Measurements from ENCODE around the gene MAPKAPK3. TPM values are rescaled to one million over a fixed set of nuclear protein-coding genes. Genes with fewer than 3 reads are reported as not detected.

MAPKAPK3 gene
- polyA plus RNA-seq, 1 donor from 2014 or later, result 4.3 TPM

DNA sequence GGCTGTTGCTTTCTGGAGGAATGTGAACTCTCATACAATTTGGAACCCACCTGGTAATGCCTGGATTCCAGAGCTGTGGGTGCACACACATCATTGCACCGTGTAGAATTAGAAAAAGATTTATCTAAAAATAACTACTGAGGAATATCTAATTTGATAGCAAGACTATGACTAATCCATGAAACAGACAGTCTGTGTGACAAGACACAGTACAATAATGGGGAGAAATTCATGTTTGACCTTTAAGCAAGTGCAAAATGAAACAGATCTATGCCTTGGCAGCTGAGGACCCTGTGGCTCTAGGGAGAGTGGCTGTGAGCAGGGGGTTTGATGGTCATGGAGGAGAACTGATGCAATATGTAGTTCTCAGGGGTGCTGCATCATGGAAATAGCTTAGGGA lies 49.9 kb downstream of the MAPKAPK3 start:
- Histone ChIP-seq H2AFZ (ENCODE audit: low read depth, low read length) (no peak overlapping the region), H3K9me2 (ENCODE audit: insufficient read depth, low read length) (no peaks in the 10 kb centered on the region), H3K4me3 (ENCODE audit: low read length) (no peak overlapping the region), H3F3A (ENCODE audit: insufficient read depth, low read length, poor library complexity, severe bottlenecking) (no peaks in the 10 kb centered on the region), H3K9ac (ENCODE audit: low read length) (no peak overlapping the region), H4K20me1 (ENCODE audit: insufficient read depth) (no peaks in the 10 kb centered on the region), H3K27ac (ENCODE audit: low read length) (peak overlapping the region; percentile 35), H3K36me3 (ENCODE audit: insufficient read depth, low read length) (no peaks in the 10 kb centered on the region), H3K4me2 (ENCODE audit: low read length) (no peak overlapping the region), H3K27me3 (ENCODE audit: insufficient read depth, low read depth, low read length) (no peaks in the 10 kb centered on the region), H3K79me2 (replicated peaks; ENCODE audit: insufficient read depth, low read length) (no peaks in the 10 kb centered on the region), H3K9me3 (ENCODE audit: low read length) (no peaks in the 10 kb centered on the region)
- TF ChIP-seq EZH2 (IDR thresholded peaks at IDR 0.05; ENCODE audit: borderline replicate concordance, insufficient read depth, low read length, poor library complexity, severe bottlenecking) (no peak), MXI1 (conservative IDR thresholded peaks at IDR 0.05; ENCODE audit: poor library complexity, severe bottlenecking) (no peak), RAD21 (conservative IDR thresholded peaks at IDR 0.05) (no peak), EP300 (conservative IDR thresholded peaks at IDR 0.05; ENCODE audit: poor library complexity, severe bottlenecking) (no peak), SMC3 (conservative IDR thresholded peaks at IDR 0.05; ENCODE audit: poor library complexity) (no peak), TAF1 (IDR thresholded peaks at IDR 0.05; ENCODE audit: low read depth) (no peak), POLR2AphosphoS5 (IDR thresholded peaks at IDR 0.05) (no peak)
- TF ChIP-seq, protein P1, sequence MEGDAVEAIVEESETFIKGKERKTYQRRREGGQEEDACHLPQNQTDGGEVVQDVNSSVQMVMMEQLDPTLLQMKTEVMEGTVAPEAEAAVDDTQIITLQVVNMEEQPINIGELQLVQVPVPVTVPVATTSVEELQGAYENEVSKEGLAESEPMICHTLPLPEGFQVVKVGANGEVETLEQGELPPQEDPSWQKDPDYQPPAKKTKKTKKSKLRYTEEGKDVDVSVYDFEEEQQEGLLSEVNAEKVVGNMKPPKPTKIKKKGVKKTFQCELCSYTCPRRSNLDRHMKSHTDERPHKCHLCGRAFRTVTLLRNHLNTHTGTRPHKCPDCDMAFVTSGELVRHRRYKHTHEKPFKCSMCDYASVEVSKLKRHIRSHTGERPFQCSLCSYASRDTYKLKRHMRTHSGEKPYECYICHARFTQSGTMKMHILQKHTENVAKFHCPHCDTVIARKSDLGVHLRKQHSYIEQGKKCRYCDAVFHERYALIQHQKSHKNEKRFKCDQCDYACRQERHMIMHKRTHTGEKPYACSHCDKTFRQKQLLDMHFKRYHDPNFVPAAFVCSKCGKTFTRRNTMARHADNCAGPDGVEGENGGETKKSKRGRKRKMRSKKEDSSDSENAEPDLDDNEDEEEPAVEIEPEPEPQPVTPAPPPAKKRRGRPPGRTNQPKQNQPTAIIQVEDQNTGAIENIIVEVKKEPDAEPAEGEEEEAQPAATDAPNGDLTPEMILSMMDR (IDR thresholded peaks at IDR 0.05; ENCODE audit: poor library complexity, severe bottlenecking), result no peak
- TF ChIP-seq, protein P2, sequence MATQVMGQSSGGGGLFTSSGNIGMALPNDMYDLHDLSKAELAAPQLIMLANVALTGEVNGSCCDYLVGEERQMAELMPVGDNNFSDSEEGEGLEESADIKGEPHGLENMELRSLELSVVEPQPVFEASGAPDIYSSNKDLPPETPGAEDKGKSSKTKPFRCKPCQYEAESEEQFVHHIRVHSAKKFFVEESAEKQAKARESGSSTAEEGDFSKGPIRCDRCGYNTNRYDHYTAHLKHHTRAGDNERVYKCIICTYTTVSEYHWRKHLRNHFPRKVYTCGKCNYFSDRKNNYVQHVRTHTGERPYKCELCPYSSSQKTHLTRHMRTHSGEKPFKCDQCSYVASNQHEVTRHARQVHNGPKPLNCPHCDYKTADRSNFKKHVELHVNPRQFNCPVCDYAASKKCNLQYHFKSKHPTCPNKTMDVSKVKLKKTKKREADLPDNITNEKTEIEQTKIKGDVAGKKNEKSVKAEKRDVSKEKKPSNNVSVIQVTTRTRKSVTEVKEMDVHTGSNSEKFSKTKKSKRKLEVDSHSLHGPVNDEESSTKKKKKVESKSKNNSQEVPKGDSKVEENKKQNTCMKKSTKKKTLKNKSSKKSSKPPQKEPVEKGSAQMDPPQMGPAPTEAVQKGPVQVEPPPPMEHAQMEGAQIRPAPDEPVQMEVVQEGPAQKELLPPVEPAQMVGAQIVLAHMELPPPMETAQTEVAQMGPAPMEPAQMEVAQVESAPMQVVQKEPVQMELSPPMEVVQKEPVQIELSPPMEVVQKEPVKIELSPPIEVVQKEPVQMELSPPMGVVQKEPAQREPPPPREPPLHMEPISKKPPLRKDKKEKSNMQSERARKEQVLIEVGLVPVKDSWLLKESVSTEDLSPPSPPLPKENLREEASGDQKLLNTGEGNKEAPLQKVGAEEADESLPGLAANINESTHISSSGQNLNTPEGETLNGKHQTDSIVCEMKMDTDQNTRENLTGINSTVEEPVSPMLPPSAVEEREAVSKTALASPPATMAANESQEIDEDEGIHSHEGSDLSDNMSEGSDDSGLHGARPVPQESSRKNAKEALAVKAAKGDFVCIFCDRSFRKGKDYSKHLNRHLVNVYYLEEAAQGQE (IDR thresholded peaks at IDR 0.05; ENCODE audit: borderline replicate concordance), result no peak

DNA sequence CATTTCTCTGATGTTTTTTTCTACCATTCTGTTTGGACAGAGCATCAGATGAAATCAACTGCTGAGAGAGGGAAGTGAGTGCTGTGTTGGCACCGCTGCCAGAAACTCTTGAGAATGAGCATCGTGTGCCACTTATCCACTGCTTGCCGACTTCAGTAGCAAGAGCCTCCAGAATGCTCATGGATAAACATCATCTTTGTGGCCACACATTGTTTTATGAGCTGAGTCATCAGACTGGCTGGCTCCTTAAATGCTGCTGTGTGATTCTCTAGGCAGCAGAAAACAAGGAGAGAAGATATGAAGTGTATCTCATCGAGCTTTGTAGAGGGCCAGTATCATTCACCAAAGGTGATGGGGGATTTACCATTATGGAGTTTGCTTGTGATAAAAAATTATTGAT lies 54.4 kb downstream of the MAPKAPK3 start:
- Histone ChIP-seq H3K27me3 (ENCODE audit: insufficient read depth, low read depth, low read length) (peaks cover 6% of the 10 kb centered on the region), H3K9me2 (ENCODE audit: insufficient read depth, low read length) (no peaks in the 10 kb centered on the region), H3K79me2 (replicated peaks; ENCODE audit: insufficient read depth, low read length) (peaks cover 6% of the 10 kb centered on the region), H4K20me1 (ENCODE audit: insufficient read depth) (no peaks in the 10 kb centered on the region), H3K9ac (ENCODE audit: low read length) (no peak overlapping the region), H3K27ac (ENCODE audit: low read length) (no peak overlapping the region), H3K4me3 (ENCODE audit: low read length) (no peak overlapping the region), H3K4me2 (ENCODE audit: low read length) (no peak overlapping the region), H3K9me3 (ENCODE audit: low read length) (no peaks in the 10 kb centered on the region), H3K36me3 (ENCODE audit: insufficient read depth, low read length) (no peaks in the 10 kb centered on the region), H2AFZ (ENCODE audit: low read depth, low read length) (no peak overlapping the region), H3F3A (ENCODE audit: insufficient read depth, low read length, poor library complexity, severe bottlenecking) (no peaks in the 10 kb centered on the region)
- TF ChIP-seq, protein P1 (IDR thresholded peaks at IDR 0.05; ENCODE audit: poor library complexity, severe bottlenecking), result no peak
- TF ChIP-seq EP300 (conservative IDR thresholded peaks at IDR 0.05; ENCODE audit: poor library complexity, severe bottlenecking) (no peak), RAD21 (conservative IDR thresholded peaks at IDR 0.05) (no peak), TAF1 (IDR thresholded peaks at IDR 0.05; ENCODE audit: low read depth) (no peak), SMC3 (conservative IDR thresholded peaks at IDR 0.05; ENCODE audit: poor library complexity) (no peak), MXI1 (conservative IDR thresholded peaks at IDR 0.05; ENCODE audit: poor library complexity, severe bottlenecking) (no peak), EZH2 (IDR thresholded peaks at IDR 0.05; ENCODE audit: borderline replicate concordance, insufficient read depth, low read length, poor library complexity, severe bottlenecking) (no peak), POLR2AphosphoS5 (IDR thresholded peaks at IDR 0.05) (no peak)
- TF ChIP-seq, protein P2 (IDR thresholded peaks at IDR 0.05; ENCODE audit: borderline replicate concordance), result no peak
